RCC 7860 (cell line): ENCODE measurements around the gene PTPRZ1.

ENCODE experiments used
- DNase-seq: peaks from one replicate; pipeline ENCODE4 v3.0.0-alpha.2; 2015; ENCODE audit warnings: low spot score
- FAIRE-seq: peaks from 2 replicates; lab custom pipeline; 2012; peaks lifted over from hg19 to GRCh38; lab: Jason Lieb, UNC

PTPRZ1 gene

GRCh38 chr7:122100021-122100420 is 227.1 kb downstream of the PTPRZ1 start:
- DNase-seq (no peak), FAIRE-seq (no peak)

DNA sequence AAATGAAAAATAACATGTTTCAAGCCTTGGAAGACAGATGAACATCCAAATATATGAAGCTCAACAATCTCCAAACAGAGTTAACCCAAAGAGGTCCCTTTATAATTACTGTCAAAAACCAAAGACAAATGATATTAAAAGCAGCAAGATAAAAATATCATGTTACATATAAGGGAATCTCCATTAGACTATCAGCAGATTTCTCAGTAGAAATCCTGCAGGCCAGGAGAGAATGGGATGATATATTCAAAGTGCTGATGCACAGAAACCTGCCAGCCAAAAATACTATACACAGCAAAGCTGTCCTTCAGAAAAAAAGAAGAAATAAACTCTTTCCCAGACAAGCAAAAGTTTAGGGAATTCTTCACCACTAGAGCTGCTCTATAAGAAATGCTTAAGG is 230.1 kb downstream of the PTPRZ1 start:
- FAIRE-seq (no peak), DNase-seq (no peak)
